Osteocyte (in vitro differentiated cells): Measurements from ENCODE around the gene PTGES3L. TPM values are rescaled to one million over a fixed set of nuclear protein-coding genes. Genes with fewer than 3 reads are reported as not detected.
A peak's percentile ranks its signal among the peaks of the same experiment; 100 is the strongest.

ENCODE experiments used
- DNase-seq: peaks from one replicate; pipeline ENCODE4 v3.0.0; 2021; ENCODE audit warnings: mixed read lengths; ENCODE audit not compliant: unreplicated experiment; ENCODE audit errors: extremely low spot score
- H3K27ac Mint-ChIP-seq: one replicate; pipeline ENCODE4 v1.8.0; 2021; ENCODE audit warnings: mild to moderate bottlenecking, mixed read lengths; ENCODE audit not compliant: unreplicated experiment
- H3K27me3 Mint-ChIP-seq: one replicate; pipeline ENCODE4 v1.8.0; 2021; ENCODE audit warnings: mixed read lengths; ENCODE audit not compliant: unreplicated experiment
- H3K36me3 Mint-ChIP-seq: one replicate; pipeline ENCODE4 v1.8.0; 2021; ENCODE audit warnings: mixed read lengths; ENCODE audit not compliant: unreplicated experiment
- H3K4me1 Mint-ChIP-seq: one replicate; pipeline ENCODE4 v1.8.0; 2021; ENCODE audit warnings: mixed read lengths; ENCODE audit not compliant: unreplicated experiment
- H3K4me3 Mint-ChIP-seq: one replicate; pipeline ENCODE4 v1.8.0; 2021; ENCODE audit warnings: mild to moderate bottlenecking, moderate library complexity, mixed read lengths; ENCODE audit not compliant: unreplicated experiment
- H3K9me3 Mint-ChIP-seq: one replicate; pipeline ENCODE4 v1.8.0; 2021; ENCODE audit warnings: mixed read lengths; ENCODE audit not compliant: unreplicated experiment
- total RNA-seq: library from RNA; stranded (reverse); gene quantifications from 2 replicates; pipeline ENCODE4 v1.2.1, GENCODE V29; 2021
- TF ChIP-seq, protein P1 (sequence below): fragments of 200-600 bp; sonication (generic); IDR thresholded peaks from 2 replicates; pipeline ENCODE4 v1.5.0; 2021; ENCODE audit warnings: antibody characterized with exemption, mild to moderate bottlenecking, moderate library complexity

Gene PTGES3L
- total RNA-seq, 1 donor from 2014 or later, result 0.35 TPM

DNA sequence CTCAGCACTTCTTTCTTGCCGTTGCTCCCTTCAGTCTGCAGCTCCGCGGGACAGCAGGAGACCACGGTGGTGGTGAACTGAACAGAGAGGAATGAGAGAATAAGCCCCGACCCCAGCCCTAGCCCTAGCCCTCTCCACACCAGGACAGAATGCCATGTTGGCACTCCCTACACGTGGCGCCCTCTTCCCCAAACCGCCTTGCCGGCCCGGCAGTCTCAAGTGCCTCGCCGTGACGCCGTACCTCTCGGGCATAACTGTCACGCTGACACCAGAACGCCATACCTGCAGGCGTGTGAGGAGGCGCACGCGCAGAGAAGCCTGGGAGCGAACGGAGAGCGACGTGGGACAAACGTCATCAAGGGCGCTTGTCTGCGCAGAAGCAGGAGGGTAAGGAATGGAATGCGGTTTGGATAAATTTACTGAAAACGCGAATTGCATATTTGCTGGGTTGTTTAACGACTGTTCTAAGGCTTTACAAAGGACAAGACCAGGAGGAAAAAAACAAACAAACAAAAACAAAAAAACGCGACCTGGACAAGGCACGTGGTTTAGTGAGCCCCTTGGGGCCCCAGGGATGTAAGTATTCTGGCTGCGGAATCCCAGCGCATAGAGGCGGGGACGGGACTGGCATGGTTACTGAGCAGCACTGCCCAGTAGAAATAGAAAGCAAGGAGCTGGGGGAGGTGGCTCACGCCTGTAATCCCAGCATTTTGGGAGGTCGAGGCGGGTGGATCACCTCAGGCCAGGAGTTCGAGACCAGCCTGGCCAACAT is 15.5 kb downstream of the PTGES3L start, which contains the start of gene AARSD1:
Gene AARSD1 (minus strand): TSS at position 294 of the 772 bp plus-strand sequence. CDS start 14 bp downstream, at position 280.
- peak; percentile 94 for DNase-seq
- Mint-ChIP-seq H3K36me3 (peaks cover 16% of the 10 kb centered on the region), H3K27me3 (no peaks in the 10 kb centered on the region), H3K27ac (peak within 1 kb of the TSS; percentile 98), H3K4me3 (peak within 1 kb of the TSS; percentile 95), H3K4me1 (peaks cover 15% of the 10 kb centered on the region), H3K9me3 (no peaks in the 10 kb centered on the region)
- TF ChIP-seq, protein P1, sequence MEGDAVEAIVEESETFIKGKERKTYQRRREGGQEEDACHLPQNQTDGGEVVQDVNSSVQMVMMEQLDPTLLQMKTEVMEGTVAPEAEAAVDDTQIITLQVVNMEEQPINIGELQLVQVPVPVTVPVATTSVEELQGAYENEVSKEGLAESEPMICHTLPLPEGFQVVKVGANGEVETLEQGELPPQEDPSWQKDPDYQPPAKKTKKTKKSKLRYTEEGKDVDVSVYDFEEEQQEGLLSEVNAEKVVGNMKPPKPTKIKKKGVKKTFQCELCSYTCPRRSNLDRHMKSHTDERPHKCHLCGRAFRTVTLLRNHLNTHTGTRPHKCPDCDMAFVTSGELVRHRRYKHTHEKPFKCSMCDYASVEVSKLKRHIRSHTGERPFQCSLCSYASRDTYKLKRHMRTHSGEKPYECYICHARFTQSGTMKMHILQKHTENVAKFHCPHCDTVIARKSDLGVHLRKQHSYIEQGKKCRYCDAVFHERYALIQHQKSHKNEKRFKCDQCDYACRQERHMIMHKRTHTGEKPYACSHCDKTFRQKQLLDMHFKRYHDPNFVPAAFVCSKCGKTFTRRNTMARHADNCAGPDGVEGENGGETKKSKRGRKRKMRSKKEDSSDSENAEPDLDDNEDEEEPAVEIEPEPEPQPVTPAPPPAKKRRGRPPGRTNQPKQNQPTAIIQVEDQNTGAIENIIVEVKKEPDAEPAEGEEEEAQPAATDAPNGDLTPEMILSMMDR, result no peak

DNA sequence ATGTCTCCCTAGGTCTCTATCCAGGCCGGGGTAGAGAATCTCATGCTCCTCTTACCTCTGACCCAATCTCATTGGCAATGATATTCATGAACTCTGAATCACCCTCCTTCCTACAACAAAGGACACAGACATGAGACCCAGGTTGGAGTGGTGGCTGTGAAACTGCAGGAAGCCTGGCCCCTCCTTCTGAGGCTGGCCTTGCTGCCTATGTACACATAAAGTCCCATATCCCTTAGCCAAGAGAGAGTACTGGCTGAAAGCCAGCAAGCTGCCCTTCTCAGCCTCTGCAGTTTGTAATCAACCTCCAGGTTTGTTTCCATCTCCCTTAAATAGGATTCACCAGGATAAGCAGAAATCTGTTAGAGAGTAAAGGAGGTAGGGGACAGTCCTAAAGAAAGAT is 26.2 kb downstream of the PTGES3L start:
- no peak for DNase-seq
- H3K4me1 Mint-ChIP-seq, result no peaks in the 10 kb centered on the region
- TF ChIP-seq, protein P1, result no peak
- H3K27me3 Mint-ChIP-seq, result no peaks in the 10 kb centered on the region
- no peak overlapping the region for H3K27ac Mint-ChIP-seq
- H3K36me3 Mint-ChIP-seq, result peaks cover 58% of the 10 kb centered on the region
- H3K9me3 Mint-ChIP-seq, result no peaks in the 10 kb centered on the region
- no peak overlapping the region for H3K4me3 Mint-ChIP-seq

DNA sequence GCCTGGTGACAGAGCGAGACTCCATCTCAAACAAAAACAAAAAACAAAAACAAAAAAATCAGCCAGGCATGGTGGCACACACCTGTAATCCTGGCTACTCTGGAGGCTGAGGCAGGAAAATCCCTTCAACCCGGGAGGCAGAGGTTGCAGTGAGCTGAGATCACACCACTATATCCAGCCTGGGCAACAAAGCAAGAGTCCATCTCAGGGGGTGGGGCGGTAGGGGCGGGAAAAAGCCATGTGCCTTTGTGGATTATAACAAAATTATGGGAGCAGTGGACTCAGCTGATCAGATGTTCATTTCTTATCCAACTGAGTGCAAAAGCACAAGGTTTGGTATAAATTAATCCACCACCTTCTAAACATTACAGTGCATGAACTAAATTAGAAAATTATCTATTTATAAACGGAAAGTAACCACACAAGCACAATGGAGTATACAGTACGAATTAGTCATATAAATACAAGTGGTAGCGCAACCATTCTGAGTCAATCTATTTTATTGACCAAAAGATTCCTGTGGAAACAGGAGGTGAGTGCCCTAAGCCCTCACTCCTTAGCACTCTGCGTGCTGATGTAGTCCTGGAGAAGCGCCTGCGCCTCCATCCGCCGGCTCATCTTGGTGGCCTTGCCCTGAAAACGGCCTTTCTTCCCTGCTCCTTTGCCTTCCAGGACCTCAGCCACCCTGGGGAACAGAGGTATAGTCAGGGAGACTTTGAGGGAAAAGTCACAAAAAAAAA is 29.7 kb downstream of the PTGES3L start:
- Mint-ChIP-seq H3K27ac (no peak overlapping the region), H3K9me3 (no peaks in the 10 kb centered on the region), H3K4me3 (no peak overlapping the region), H3K36me3 (peaks cover 40% of the 10 kb centered on the region), H3K4me1 (no peaks in the 10 kb centered on the region), H3K27me3 (no peaks in the 10 kb centered on the region)
- DNase-seq, result no peak
- TF ChIP-seq, protein P1, result no peak

DNA sequence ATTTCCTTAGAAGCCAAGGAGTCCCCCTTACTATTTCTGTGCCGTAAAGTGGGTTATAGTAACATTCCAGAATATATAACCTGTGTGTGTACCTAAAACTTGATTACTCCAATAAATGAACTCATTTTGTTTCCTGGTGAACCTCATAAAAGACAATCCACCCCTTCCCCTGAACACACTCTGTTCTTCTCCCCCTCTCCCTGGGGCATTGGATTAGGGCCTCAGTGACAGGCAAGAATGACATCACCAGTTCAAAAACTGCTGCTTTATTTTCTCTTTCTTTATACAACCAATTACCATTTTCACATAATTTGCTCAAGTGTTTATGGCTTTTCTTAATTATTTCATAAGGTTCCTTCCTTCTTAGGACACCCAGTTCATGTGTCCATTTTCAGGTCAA is 33.1 kb downstream of the PTGES3L start:
- Mint-ChIP-seq H3K27ac (no peak overlapping the region), H3K4me1 (no peaks in the 10 kb centered on the region), H3K36me3 (peaks cover 23% of the 10 kb centered on the region), H3K27me3 (no peaks in the 10 kb centered on the region), H3K4me3 (no peak overlapping the region), H3K9me3 (no peaks in the 10 kb centered on the region)
- DNase-seq, result no peak
- TF ChIP-seq, protein P1, result no peak

DNA sequence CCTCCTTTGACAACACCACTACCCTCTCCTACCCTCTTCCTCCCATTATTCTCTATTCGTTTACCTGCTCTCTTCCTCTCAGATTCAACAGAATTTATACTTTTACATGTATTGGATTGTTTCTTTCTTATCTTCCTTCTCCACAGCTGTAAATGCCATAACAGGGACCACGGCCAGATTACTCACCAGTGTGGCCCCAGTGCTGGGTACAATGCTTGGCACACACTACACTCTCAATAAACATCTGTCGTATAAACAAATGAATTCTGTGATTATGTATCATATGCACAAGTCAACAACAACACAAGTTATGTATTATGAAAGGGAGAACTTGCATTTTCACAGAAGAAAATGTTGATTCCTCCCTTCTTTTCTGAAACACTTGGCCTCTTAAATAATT is 35.7 kb downstream of the PTGES3L start:
- Mint-ChIP-seq H3K27ac (no peak overlapping the region), H3K4me1 (no peaks in the 10 kb centered on the region), H3K27me3 (peaks cover 12% of the 10 kb centered on the region), H3K9me3 (no peaks in the 10 kb centered on the region), H3K36me3 (peaks cover 3% of the 10 kb centered on the region), H3K4me3 (no peak overlapping the region)
- no peak for DNase-seq
- TF ChIP-seq, protein P1, result no peak
